ENCODE measurements around the gene PPP2R5C.

GRCh38 chr14:101877766-101878165 is 116.3 kb downstream of the PPP2R5C start:
- TF ChIP-seq RFX5 (IDR thresholded peaks at IDR 0.05; ENCODE audit: low read depth, low read length) (no peak), POLR2A (IDR thresholded peaks at IDR 0.05; ENCODE audit: low read depth, low read length) (no peak), CTCF (conservative IDR thresholded peaks at IDR 0.05; ENCODE audit: low read depth, low read length) (no peak), MAZ (IDR thresholded peaks at IDR 0.05; ENCODE audit: borderline replicate concordance, low read depth, low read length) (no peak), USF2 (IDR thresholded peaks at IDR 0.05; ENCODE audit: low read depth, low read length) (no peak), RCOR1 (IDR thresholded peaks at IDR 0.05; ENCODE audit: insufficient replicate concordance, low read length) (no peak), BHLHE40 (IDR thresholded peaks at IDR 0.05; ENCODE audit: low read depth, low read length) (no peak), CHD1 (IDR thresholded peaks at IDR 0.05; ENCODE audit: low read depth, low read length) (no peak), SMC3 (IDR thresholded peaks at IDR 0.05; ENCODE audit: low read depth, low read length) (no peak), NFE2L2 (IDR thresholded peaks at IDR 0.05; ENCODE audit: low read depth, low read length) (no peak), CEBPB (IDR thresholded peaks at IDR 0.05; ENCODE audit: low read depth, low read length) (no peak), MAFK (IDR thresholded peaks at IDR 0.05; ENCODE audit: low read depth, low read length) (no peak)
